ELF-1 (cell line): ENCODE results near the gene LPCAT3.
A peak's percentile ranks its signal among the peaks of the same experiment; 100 is the strongest.

Experiments used
- DNase-seq: peaks from one replicate; pipeline ENCODE4 v3.0.0-alpha.2; 2016; ENCODE audit warnings: low read depth, low spot score

LPCAT3 gene

DNA sequence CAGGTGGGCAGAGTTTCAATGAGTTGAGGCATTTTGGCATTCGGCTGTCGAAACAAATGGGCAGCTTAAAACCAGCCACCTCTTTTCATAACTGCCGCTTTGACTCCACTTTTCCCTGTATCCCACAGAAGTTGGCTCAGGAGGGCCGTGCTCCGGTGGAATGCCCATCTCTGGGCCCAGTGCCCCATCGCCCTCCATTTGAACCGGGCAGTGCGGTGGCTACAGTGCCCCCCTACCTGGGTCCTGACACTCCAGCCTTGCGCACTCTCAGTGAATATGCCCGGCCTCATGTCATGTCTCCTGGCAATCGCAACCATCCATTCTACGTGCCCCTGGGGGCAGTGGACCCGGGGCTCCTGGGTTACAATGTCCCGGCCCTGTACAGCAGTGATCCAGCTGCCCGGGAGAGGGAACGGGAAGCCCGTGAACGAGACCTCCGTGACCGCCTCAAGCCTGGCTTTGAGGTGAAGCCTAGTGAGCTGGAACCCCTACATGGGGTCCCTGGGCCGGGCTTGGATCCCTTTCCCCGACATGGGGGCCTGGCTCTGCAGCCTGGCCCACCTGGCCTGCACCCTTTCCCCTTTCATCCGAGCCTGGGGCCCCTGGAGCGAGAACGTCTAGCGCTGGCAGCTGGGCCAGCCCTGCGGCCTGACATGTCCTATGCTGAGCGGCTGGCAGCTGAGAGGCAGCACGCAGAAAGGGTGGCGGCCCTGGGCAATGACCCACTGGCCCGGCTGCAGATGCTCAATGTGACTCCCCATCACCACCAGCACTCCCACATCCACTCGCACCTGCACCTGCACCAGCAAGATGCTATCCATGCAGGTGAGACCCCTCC is 79.7 kb downstream of the LPCAT3 start:
- no peak for DNase-seq

DNA sequence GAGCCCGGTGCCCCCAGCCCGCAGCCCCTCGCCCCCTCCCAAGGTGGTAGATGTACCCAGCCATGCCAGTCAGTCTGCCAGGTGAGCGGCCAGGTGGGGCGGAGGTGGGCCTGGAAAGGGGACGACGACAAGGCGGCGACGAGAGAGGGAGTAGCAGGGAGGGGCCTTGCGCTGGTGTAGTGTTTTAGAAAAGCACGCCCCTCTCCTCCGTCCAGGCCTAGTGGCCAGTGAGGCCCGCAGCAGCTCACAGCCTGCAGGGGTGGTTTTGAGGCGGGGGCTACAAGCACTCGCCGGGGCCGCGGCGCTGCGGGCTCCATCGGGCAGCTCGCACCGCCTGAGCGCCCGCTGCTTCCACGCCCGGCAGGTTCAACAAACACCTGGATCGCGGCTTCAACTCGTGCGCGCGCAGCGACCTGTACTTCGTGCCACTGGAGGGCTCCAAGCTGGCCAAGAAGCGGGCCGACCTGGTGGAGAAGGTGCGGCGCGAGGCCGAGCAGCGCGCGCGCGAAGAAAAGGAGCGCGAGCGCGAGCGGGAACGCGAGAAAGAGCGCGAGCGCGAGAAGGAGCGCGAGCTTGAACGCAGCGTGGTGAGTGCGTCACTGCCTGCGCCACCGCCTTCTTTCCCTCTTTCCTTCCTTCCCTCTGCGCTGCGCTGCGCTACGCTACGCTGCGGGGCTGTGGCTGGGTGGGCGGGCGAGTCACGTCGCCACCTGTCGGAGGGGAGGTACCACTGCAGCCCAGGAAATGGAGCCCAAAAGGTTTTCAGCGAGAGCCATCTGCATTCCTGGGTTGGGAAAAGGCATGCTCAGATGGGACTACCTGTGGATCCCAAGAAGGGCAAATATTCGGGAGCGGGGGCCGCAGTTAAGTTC is 80.6 kb downstream of the LPCAT3 start:
- DNase-seq, result peak; percentile 98

DNA sequence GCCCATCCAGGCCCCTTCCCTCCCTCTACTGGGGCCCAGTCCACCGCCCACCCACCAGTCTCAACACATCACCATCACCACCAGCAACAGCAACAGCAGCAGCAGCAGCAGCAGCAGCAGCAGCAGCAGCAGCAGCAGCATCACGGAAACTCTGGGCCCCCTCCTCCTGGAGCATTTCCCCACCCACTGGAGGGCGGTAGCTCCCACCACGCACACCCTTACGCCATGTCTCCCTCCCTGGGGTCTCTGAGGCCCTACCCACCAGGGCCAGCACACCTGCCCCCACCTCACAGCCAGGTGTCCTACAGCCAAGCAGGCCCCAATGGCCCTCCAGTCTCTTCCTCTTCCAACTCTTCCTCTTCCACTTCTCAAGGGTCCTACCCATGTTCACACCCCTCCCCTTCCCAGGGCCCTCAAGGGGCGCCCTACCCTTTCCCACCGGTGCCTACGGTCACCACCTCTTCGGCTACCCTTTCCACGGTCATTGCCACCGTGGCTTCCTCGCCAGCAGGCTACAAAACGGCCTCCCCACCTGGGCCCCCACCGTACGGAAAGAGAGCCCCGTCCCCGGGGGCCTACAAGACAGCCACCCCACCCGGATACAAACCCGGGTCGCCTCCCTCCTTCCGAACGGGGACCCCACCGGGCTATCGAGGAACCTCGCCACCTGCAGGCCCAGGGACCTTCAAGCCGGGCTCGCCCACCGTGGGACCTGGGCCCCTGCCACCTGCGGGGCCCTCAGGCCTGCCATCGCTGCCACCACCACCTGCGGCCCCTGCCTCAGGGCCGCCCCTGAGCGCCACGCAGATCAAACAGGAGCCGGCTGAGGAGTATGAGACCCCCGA is 81.4 kb downstream of the LPCAT3 start:
- DNase-seq, result peak; percentile 32

DNA sequence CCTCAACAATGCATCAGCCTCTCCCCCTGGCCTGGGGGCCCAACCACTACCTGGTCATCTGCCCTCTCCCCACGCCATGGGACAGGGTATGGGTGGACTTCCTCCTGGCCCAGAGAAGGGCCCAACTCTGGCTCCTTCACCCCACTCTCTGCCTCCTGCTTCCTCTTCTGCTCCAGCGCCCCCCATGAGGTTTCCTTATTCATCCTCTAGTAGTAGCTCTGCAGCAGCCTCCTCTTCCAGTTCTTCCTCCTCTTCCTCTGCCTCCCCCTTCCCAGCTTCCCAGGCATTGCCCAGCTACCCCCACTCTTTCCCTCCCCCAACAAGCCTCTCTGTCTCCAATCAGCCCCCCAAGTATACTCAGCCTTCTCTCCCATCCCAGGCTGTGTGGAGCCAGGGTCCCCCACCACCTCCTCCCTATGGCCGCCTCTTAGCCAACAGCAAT is 82.1 kb downstream of the LPCAT3 start:
- no peak for DNase-seq

DNA sequence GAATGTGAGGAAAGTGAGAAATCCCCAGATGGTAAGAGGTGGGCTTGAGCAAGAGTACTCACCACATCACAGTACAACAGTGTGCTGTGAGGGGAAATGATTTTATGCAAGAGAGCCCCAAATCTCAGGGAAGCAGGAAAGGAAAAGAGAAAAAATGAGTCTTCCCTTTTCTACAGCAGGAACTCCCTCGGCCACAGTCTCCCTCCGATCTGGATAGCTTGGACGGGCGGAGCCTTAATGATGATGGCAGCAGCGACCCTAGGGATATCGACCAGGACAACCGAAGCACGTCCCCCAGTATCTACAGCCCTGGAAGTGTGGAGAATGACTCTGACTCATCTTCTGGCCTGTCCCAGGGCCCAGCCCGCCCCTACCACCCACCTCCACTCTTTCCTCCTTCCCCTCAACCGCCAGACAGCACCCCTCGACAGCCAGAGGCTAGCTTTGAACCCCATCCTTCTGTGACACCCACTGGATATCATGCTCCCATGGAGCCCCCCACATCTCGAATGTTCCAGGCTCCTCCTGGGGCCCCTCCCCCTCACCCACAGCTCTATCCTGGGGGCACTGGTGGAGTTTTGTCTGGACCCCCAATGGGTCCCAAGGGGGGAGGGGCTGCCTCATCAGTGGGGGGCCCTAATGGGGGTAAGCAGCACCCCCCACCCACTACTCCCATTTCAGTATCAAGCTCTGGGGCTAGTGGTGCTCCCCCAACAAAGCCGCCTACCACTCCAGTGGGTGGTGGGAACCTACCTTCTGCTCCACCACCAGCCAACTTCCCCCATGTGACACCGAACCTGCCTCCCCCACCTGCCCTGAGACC is 82.7 kb downstream of the LPCAT3 start:
- no peak for DNase-seq

DNA sequence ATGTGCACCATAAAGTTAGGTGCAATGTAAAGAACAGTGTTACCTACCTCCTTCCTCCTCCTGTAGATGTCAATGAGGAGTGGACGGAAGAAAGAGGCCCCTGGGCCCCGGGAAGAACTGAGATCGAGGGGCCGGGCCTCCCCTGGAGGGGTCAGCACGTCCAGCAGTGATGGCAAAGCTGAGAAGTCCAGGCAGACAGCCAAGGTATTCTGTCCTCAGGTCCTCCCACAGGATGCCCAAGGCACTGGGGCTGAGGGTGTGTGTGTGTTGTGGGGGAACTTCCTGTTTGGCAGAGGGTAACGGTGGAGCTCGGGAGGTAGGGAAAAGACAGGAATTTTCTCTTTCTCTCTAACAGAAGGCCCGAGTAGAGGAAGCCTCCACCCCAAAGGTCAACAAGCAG is 84.2 kb downstream of the LPCAT3 start:
- DNase-seq, result no peak

DNA sequence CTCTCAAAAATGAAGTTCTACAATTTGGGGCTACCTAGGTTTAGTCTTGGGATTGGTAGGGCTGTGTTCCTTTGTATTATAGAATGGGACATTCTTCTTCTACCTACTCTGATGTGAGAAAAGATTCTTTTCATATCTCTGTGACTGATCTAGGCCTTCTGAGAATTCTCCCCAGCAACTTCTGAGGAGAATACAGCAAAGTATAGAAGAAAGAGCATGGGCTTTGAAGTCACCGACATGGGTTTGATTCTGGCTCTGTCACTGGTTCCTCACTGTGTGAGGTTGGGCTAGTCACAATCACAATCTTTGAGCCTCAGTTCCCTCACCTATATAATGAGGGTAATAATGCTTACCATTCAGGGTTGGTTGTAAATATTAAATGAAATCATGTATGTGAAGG is 85.5 kb downstream of the LPCAT3 start:
- no peak for DNase-seq

DNA sequence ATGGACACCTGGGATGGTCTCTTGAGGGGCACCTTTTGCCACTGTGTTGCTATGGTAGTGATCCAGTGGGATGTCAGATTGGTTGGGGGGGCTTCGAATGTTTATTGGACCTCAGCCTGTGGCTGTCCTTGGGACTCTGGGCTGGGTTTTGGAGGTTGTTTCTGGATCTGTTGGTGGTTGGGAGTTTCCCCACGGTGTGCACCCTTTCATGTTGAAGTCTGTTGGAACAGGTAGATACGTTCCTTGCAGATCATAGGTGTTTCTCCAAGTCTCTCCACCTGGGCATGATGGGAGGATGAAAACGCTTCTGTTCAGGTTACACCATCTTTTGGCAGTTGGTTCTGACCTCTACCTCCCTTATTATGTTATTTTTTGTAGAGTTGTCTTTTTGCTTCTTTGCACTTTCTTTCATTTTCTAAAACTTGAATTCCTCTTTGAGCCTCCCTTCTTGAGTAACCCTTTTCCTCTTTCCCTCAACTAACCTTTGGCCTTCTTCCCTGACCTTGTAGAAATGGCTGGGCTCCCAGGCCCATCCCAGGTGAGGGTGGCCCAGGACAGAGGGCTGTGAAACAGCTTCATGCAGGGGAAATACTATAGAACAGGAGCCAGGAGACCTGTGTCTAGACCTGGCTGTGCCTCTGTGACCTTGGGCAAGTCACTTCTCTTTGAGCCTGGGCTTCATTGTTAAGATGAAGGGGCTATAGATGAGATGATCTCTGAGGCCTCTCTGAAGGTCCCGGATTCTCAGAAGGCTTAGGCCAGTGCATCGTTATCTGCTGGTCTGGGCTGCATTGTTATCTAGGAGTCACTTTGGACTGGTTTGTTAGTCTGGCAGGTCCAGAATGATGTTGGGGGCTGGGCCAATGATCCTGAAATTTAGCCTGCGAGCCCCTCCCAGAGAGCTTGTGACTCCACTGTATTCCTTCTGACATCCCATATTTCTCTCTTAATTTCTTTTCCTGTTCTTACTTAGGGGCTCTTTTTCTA is 88.5 kb downstream of the LPCAT3 start:
- DNase-seq, result no peak

DNA sequence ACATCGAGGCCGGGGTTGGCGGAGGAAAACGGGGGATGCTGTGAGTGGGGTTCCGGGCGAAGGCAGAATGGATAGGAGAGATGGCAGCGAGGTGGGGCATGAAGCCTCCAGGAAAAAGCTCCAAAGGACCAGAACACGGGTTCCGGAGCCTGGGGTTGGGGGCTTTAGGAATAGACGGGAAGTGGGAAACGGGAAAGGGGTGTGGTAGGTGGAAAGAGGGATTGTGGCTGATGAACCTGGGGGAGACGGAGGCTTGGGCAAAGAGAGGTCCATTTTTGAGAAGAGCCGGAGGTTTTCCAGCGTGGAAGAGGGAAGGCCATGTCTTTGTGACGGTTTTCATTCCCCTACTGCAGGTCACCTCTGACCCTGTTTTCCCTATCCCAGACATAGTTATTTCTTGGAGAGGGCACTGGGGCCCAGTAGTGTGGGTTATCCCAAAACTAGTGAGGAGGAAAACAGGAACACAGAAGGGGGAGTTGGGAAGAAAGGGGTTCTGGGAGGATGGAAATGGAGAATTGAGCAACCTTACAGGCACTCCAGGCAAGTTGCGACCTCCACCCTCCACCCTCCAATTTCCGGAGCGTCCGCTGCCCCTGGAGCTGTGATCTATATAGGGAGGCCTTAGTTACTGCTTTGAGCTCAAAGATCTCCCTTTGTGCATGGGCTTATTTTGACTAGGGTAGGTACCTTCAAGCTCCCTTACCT is 89.4 kb downstream of the LPCAT3 start:
- no peak for DNase-seq

DNA sequence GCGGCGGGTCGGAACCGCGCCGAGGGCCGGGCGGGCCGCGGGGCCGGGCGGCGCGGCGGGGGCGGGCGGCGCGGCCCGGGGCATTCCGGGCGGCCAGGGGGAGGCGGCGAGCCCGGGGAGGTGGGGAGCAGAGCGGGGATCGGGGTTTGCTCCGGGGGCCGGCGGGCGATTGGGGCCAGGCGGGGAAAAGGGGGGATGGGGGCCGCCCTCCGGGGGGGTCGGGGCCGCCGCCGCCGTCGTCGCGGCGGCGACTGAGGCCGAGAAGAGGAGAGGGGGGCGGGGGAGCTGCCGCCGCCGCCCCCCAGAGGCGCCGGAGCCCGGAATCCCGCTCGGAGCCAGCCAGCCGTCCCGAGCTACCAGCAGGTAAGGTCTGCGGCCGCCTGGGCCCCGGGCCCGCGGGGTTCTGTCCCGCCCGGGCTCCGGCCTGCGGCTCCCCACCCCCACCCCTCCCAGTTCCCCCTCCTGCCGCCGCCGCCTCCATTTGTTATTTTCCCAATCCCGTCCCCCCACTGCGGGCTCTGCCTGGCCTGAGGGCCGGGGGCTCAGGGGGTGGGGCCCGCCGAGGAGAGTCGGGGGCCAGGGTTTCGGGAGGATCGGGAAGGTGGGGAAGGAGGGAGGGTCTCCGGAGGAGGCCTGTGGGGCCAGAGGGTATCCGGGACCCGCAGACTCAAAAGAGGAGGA is 90.1 kb downstream of the LPCAT3 start:
- no peak for DNase-seq

DNA sequence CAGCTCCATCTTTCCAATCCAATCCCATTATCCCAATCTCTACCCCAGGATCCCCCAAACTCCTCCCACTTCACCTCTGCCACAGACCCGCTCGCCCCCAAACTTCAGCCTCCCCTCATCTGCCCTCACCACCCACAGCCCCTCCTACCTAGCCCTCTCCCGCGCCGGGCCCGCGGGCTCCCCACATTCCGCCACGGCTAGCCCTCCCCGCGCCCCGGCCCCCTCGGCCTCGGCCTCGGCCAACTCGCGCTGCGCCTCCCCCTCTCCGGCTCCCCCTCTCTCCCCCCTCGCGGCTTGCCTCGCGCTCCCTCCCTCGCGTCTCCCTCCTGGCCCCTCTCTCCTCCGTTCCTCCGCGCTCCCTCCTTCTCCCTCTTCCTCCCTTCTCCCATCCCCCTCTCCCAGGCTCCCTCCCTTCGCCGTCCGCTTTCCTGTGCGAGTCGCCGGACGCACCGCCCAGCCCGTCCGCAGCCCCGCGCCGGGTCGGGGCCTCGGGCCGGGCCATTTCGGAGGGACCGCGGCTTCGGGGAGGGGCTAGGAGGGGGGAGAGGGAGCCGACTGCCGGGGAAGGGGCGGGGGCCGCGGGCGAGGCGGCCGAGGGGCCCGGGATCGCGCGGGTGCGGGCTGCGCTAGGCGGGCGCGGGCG is 90.8 kb downstream of the LPCAT3 start, which contains the start of gene ATN1:
TSS of gene ATN1 (plus strand) at position 581 of the 643 bp plus-strand sequence. CDS start 6,043 bp downstream, outside the sequence.
- DNase-seq, result peak; percentile 69
